HCEC 1CT (cell line): ENCODE data around the gene NSG1.
"Not testable (repeated sequence)": the region's sequence is repeated elsewhere in the genome, so short reads cannot be mapped to it uniquely, and the experiment has no call there.

Experiments used
- DNase-seq: peaks from one replicate; pipeline ENCODE4 v3.0.0-alpha.2; 2017

Gene NSG1

DNA sequence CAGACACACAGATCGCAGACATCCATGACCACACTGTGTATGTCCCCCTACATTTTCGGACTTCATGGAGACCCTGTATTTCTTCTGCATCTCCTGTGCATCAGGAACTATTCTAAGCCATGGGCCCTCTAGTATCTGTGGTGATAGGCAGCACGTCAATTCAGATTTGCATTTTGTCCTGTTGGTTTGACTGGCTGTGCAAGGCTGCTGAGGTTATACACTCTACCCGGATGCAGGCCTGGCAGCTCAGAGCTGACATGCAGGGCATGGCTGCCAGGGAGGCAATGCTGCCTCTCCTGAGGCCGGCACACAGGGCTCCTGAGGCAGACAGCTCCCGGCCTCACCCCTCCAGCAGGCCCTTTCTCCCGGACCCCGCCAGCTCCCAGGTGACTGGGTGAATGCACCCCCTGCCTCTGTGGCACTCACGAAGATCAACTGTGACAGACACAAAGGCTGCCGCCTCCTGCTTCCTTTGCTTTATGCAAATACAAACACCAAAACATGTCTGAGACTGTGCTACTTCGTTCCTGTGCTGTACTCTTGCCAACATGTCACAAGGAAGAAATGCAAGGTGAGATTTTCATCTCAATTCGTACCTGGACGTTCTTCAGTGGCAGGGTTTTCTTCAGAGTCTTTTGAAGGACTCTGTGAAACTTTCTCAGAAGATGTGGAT is 51.0 kb downstream of the NSG1 start:
- no peak for DNase-seq

DNA sequence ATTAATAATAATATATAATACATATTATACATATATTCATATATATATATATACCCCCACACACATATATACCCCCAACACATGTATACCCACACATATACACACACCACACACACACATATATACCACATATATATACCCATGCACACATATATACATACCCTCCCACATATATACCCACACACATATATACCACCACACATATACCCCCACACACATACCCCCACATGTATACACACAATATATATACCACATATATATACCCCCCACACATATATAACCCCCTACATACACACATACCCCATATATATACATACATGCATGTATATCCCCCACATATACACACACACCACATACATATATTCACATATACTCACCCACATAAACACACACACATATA is 52.0 kb downstream of the NSG1 start:
- no peak for DNase-seq

- DNase-seq = peak; percentile 0
Observed at GRCh38 chr4:4439782-4440181, 52.9 kb downstream of the NSG1 start.

DNA sequence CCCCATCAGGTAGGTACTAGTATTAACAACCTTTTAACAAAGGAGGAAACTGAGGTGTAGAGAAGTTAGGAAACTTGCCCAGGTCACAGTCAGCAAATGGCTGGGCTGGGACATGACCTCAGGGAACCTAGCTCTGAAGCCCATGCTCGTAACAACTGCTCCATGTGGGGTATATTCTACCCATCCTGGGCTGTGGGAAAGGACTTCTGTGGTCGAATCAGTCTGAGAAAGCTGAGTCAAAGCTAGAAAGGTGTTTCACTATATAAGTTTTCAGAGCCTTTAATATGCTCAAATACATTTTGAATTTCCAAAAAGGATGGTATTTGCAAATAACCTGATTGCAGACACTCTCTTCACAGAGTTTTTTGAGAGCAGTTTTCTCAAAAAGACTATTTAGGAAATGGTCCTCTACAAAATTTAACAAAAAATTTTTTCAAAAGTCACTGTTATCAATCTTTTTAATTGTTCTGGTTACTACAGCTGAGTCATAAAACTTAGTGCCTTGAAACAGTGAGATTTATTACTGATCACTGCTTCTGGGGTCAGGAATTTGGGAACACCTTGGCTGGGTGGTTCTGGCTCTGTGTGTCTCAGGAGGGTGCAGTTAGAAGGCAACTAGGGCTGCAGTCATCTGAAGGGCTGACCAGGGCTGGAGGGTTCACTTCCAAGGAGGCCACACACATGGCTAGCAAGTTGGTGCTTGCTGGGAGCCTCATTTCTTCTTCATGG is 53.6 kb downstream of the NSG1 start:
- no peak for DNase-seq

GRCh38 chr4:4443821-4444220 is 56.9 kb downstream of the NSG1 start:
- DNase-seq = peak; percentile 35

DNA sequence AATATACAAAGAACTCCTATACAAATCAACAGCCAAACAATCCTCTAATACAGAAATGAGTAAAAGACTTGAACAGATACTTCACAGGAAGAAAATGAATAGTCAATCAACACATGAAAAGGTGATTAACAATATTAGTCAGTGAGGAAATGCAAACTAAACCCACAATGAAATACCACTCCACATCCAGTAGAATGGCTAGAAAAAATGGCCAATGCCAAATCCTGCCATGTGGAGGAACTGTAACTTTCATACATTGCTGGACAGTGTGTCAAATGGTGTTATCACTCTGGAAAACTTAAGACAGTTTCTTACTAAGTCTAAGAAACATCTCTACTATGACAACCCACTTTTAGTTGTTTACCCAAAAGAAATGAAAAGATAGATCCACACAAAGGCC is 59.5 kb downstream of the NSG1 start:
- no peak for DNase-seq

DNA sequence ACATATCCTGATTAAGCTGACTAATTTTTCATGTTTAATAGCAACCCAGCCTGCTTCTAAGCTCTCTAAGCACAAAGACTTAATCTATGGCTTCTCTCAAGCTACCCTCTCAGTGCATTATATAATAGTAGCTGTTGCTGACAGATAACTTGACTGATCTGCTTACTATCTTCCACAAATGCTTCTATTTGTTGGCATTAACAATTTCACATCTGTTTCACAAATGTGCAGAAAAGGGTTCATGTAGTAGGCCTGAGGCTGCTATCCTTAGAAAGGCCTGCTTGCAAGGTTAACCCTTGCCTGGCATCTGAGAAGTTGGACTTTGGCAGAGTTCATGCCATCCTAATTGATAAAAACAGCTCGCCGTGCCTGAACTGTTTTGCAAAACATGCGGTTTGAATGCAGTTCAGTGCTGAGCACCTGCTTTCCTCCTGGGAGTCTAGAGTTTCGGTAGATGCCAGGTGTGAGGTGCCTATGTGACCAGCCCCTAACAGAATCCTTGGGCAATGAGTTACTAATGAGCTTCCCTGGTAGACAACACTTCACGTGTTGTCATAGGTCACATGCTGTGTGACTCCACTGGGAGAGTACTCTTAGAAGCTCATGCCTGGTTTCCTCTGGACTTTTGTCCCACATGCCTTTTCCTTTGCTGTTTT is 68.4 kb downstream of the NSG1 start:
- DNase-seq = no peak

GRCh38 chr4:4456351-4456750 is 69.4 kb downstream of the NSG1 start:
- no peak for DNase-seq

DNA sequence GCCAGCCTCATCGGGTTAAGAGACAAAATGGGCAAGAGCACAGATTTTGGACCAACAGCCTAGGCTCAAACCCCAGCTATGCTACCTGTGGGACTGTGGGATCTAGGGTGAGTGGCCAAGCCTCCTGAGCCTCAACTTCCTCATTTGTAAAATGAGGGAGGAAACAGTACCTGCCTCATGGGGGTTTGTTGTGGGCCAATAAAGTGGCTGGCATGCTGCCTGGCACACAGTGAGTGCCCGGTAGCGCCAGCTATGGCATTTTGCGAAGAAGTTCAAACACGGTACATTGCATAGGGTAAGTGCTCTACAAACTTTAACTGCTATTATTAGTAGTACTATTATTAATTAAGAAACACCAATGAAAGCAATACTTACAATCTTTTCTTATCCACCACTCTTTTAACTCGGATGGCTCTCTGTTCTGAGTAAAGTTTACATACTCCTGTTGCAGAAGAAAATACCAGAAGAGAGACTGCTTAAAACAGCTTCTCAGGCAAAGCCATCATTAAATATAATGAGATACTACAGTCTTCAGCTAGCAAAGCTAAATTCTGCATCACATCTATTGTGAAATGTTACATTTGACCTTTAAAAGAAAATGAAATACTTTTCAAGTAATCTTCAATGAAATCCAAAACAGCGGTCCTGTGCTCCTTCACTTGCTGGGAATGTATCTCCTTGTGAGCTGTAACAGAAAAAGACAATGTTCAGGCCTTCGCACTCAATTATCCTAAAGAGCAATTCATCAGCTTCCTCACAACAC is 70.1 kb downstream of the NSG1 start:
- DNase-seq = no peak

- no peak for DNase-seq
Observed at GRCh38 chr4:4457803-4458553, 71.1 kb downstream of the NSG1 start.

- DNase-seq = no peak
Observed at GRCh38 chr4:4459181-4459580, 72.3 kb downstream of the NSG1 start.

DNA sequence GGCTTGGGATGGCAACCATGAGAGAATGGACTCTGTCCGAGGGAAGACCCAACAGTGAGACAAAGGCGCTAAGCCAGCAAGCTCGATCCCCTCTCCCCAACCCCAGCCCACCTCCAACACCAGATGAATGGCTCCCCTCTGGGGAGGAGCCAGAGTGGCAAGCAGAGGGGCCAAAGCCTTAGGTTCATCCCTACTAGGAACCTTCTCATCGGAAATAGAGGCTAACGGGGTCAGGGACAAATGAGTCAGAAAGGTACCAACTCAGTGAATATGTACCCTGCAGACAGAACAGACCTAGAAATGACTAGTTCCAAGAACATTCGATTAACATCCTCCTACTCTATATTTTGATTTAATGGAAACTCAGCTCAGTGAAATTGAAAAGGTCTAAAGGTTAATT is 73.9 kb downstream of the NSG1 start:
- no peak for DNase-seq

DNA sequence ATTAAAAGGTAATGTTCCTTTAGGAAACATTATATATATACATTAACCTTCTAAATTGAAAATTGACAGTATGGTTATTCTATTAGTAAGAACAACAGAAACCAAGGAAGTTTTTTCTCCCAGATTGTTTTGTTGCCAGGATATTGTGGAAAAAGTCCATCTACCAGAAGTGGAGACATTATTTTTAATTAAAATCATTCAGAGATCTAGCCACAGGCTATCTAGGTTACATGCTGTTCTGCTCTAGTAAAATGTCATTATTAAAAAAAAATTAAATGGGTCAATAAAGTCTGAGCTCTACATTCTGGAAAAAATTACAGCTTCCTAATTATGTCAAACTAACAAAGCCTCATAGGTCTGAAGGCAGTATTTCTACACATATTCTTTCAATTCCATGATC is 74.3 kb downstream of the NSG1 start:
- no peak for DNase-seq

DNA sequence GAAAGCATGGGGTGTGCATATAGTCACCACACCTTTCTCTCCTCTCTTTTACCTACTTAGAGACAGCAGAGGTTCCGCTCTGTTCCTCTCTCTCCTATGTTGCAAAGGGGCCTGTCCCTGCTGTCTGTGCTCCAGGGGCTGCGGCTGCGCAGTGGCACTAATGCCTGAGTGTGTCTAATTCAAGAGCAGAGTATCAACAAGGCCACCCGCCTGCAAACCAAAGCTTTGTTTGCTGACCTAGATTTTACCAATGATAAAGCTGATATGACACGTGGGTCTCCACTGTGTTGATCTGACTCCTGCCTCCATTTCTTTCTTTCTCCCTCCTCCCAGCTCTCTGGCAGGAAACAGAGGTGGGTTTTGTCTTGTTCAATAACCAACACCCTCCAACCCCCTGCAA is 74.9 kb downstream of the NSG1 start:
- DNase-seq = no peak

- no peak for DNase-seq
Observed at GRCh38 chr4:4462970-4463369, 76.1 kb downstream of the NSG1 start.

DNA sequence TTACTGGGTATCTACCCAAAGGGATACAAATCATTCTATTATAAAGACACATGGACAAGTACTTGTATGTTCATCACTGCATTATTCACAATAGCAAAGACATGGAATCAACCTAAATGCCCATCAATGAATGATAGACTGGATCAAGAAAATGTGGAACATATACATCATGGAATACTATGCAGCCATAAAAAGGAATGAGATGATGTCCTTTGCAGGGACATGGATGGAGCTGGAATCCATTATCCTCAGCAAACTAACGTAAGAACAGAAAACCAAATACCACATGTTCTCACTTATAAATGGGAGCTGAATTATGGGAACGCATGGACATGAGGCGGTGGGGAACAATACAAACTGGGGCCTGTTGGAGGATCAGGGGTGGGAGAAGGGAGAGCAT is 78.3 kb downstream of the NSG1 start:
- DNase-seq = not testable (repeated sequence)
